Activated gamma-delta T cell (primary cell): Measurements from ENCODE around the gene ARMH3.
"Not testable (repeated sequence)": the region's sequence is repeated elsewhere in the genome, so short reads cannot be mapped to it uniquely, and the experiment has no call there.

Experiments used
- DNase-seq: peaks from one replicate; lab custom pipeline; 2025; lab: John Stamatoyannopoulos, UW

ARMH3 gene

GRCh38 chr10:101986624-101986971 is 69.4 kb downstream of the ARMH3 start:
- no peak for DNase-seq

DNA sequence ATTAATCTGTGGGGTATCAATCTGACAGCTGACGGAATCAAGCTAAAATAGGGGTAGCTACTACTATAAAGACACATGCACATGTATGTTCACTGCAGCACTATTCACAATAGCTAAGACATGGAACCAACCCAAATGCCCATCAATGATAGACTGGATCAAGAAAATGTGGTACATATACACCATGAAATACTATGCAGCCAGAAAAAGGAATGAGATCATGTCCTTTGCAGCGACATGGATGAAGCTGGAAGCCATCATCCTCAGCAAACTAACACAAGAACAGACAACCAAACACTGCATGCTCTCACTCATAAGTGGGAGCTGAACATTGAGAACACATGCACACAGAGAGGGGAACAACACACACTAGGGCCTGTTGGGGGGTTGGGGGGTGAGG is 75.3 kb downstream of the ARMH3 start:
- DNase-seq = not testable (repeated sequence)

GRCh38 chr10:101974091-101974971 is 81.6 kb downstream of the ARMH3 start:
- no peak for DNase-seq

GRCh38 chr10:101972761-101973160 is 83.2 kb downstream of the ARMH3 start:
- no peak for DNase-seq

- DNase-seq = no peak
Observed at GRCh38 chr10:101969412-101969922, 86.5 kb downstream of the ARMH3 start.

DNA sequence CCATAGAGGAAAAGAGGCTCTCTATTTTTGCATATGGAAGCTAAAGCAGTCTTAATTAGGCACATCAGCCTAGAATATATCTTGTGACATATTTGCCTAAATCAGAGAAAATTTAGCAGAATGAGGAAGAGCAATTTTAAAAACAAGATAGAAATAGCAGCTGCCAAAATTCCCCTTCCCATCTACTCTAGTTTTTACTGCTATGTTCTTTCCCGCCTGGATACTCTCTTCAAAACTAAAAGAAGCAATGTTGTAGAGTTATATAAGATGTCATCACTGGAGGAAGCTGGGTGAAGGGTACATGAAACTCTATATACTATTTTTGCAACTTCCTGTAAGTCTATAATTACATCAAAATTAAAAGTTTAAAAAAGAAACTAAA is 87.0 kb downstream of the ARMH3 start:
- DNase-seq = no peak

DNA sequence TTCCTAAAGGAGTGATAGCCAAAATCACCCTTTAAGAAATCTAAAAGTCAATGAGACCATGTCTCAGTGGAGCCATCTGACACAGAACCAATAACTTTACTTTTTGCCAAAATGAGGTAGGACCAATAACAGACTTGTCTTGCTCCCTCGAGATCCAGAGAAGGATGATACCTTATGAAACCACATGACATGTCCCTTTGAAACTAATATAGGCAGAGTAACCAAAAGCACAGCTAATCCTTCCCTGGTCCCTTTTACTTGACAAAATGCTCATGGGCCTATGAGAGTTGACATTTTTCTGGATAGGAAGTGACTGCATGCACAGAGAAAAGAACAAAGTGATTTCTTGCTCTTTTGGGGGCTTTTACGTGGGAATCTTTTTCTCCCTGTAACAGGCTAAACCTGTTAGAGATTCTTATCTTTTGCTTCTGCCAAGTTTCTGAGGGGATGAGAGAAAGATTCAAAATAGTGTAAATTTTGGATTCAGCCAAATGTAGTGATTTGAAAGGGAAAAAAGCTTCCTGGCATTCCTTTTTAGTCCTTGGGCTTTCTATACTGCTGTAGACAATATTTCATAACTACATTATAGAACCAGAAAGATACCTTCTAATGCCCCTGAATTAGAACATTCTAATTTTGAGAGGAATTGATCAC is 87.6 kb downstream of the ARMH3 start:
- no peak for DNase-seq

DNA sequence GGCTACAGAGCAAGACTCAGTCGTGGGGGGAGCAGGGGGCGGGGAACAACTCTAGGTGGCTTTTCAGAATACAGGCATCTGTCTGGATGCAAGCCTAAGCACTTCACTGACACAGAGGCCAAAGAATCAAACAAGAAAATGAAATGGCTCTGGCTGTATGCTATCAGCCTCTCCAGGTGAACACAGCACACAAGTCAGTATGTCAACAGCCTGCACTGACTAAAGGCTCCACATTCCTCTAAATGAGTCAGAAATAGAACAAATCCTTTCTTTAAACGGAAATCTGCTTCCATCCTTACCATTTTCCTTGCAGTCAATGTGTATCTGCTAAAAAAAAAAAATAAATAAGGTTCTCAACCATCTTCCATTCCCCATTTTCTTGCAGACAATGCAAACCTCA is 88.3 kb downstream of the ARMH3 start:
- no peak for DNase-seq

DNA sequence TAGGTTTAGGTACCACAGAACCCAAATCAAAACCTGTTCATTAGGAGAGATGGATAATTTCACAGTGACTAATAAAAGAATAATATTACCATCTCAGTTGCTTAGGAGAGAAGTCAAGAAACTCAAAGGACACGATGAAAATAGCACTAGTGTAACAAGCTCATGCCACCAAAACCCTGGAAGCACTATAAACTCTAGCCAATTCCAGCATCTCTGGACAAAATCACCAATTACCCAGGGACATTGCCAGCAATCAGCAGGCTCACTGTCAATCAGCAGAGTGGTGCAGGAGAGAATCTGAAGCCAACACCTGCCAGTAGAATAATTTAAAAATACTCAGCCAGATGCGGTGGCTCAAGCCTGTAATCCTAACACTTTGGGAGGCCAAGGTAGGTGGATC is 88.9 kb downstream of the ARMH3 start:
- DNase-seq = no peak

DNA sequence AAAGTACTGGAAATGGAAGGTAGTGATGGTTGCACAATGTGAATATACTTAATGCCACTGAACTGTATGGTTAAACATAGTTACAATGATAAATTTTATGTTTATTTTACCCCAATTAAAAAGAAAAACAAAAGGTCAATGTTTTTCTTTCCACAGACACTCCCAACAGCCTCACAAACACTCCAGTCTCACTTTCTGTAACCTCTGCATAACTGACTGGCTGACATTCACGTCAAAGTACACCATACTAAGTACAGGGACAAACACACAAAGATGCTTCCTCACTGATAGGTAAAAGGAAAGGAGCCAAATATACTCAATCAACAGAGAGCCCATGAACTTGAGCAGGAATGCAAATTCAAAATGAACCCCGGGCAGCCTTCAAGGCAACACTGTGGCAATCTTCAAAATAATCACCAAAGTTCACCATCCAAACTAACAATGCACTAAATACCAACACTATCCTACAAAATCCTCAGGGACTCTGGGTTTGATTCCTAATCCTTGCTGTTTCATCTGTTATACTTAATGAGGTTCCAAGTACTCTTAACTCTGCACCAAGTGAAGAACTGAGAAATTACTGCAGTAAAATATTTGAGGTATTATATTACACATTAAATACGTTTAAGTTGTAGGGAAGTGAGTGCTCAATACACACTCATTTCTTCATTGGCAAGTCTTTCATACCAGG is 90.8 kb downstream of the ARMH3 start:
- no peak for DNase-seq

- no peak for DNase-seq
Observed at GRCh38 chr10:101961591-101962498, 94.1 kb downstream of the ARMH3 start.

DNA sequence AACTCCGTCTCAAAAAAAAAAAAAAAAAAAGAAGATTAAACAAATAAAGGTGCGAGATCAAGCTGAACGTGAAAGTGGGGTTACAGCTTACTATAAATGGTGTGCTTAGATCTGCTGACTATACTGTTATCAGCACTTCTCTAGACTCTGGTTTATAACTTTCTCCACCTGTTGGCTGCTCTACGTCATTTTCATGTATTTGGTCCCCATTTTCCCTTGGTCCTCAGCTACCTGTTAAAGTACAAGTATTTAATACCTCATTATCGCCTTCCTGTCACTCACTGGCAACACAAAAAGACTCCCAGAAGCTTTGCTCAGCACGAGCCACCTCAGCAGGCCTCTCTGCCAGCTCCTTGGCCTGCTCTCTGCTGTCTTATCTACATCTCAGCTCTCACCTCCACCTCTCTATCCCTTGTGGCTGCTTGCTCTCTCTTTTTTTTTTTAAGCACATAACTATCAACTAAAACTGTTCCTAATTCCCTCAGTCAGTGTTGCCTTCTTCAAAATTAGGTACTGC is 95.0 kb downstream of the ARMH3 start:
- DNase-seq = no peak

GRCh38 chr10:101959346-101959916 is 96.5 kb downstream of the ARMH3 start:
- DNase-seq = no peak

- DNase-seq = no peak
Observed at GRCh38 chr10:101958691-101959090, 97.3 kb downstream of the ARMH3 start.

DNA sequence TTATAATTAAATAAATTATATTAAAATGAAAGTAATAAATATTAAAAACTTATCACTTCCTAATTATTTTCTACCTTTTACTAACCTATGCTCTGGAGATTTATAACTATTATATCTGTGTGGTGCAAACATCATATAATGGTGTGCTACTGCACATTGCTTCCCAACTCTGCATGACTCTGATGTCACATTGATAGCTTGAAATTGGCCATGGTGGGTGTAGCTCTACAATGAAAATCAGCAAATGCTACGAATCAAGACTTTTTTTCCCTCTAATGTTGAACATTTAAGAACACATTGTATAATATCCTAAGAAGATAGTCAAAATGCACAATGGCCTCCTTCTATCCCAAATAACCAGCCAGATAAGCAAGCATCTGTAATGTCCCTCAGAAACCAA is 99.1 kb downstream of the ARMH3 start:
- no peak for DNase-seq

GRCh38 chr10:101956117-101956516 is 99.9 kb downstream of the ARMH3 start:
- DNase-seq = no peak

DNA sequence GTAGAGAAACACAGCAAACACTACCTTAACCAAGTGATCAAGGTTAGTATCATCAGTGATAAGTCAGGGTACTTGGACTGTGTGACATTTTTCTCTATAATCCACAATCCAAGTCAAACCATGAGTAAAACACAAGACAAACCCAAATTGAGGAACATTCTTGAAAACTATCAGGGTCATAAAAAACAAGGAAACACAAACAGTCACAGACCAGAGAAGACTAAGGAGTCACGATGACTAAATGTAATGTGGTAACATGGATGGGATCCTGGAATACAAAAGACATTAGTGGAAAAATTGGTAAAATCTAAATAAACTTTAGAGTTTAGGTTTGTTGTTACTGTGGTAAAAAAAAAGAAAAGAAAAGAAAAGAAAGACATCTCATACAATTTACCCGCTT is 103.8 kb downstream of the ARMH3 start:
- DNase-seq = no peak

DNA sequence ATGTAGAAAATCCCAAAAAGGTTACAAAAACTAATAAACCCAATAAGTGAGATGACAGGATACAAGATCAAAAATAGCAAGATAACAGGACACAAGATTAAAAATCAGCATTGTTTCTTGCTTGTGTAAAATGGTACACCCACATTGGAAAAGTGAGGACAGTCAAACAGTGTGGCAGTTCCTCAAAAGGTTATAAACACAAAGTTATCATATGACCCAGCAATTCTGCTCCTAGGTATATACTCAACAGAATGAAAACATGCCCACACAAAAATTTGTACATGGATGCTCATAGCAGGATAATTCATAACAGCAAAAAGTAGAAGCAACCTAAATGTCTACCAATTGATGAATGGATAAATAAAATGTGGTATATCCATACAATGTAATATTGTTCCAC is 105.8 kb downstream of the ARMH3 start:
- no peak for DNase-seq

DNA sequence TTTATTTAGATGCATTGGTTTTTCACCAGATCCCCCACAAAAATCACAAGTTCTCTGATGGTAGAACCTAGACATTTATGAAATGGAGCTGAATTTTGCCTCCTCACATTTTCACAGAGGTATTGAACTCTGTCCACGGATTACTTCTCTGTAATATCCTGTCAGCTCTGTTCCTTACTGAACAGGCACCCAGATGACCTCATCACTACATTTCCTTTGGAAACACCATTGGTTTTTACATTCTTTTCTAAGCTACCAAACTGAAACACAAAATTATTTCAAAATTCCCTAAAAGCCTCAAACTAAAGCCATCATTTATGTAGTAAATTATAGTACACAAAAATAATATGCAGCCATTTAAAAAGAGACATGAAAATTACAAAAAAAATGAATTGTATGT is 114.1 kb downstream of the ARMH3 start:
- DNase-seq = no peak

- no peak for DNase-seq
Observed at GRCh38 chr10:101940916-101941315, 115.1 kb downstream of the ARMH3 start.

GRCh38 chr10:101939729-101940128 is 116.2 kb downstream of the ARMH3 start:
- no peak for DNase-seq
